NCI-H1048 (cell line): Measurements from ENCODE around the gene CHCHD5.
"Not testable (repeated sequence)": the region's sequence is repeated elsewhere in the genome, so short reads cannot be mapped to it uniquely, and the experiment has no call there.

ENCODE experiments used
- DNase-seq: peaks from one replicate; lab custom pipeline; 2025; lab: John Stamatoyannopoulos, UW

Gene CHCHD5

GRCh38 chr2:112588611-112589045 is 4.2 kb downstream of the CHCHD5 start:
- DNase-seq: no peak

- DNase-seq: no peak
Observed at GRCh38 chr2:112591413-112591812, 7.0 kb downstream of the CHCHD5 start.

DNA sequence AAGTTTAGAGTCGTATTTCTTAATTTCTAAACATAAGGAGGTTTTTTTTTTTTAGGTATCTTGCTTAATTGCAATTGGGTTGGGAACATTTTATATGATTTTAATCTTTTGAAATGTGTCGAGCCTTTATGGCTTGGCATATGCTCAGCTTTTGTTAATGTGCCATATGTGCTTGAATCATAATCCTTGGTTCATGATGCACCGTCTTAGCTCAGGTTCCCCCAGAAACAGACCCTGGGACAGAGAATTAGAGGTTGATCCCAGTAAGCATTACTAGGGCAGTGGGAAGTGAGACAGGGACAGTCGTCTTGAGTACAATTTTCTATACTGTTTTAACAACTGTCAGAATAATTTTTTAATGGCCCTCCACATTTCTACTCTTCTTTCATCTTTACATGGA is 9.3 kb downstream of the CHCHD5 start:
- no peak for DNase-seq

- DNase-seq: no peak
Observed at GRCh38 chr2:112597537-112598322, 13.3 kb downstream of the CHCHD5 start.

- DNase-seq: no peak
Observed at GRCh38 chr2:112600634-112601033, 16.2 kb downstream of the CHCHD5 start.

GRCh38 chr2:112601754-112602153 is 17.3 kb downstream of the CHCHD5 start:
- DNase-seq: no peak

- DNase-seq: no peak
Observed at GRCh38 chr2:112602917-112603316, 18.5 kb downstream of the CHCHD5 start.

DNA sequence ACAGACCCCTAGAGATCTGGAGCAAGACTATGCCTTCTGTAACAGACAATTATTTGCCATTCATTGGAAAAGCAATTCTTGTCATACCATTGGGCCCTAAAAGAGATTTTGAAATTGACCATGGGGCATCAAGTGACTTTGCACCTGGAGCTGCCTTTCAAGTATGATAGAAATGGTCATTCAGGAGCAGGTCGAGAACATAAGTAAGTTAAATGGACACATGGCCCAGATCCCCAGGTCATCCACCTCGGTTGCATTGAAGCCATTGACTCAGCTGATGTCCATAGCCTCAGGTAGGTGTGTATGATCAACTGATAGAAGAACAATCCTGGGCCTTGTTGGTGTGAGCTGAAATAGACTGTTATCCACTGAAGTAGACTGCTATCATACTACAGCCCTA is 19.3 kb downstream of the CHCHD5 start:
- DNase-seq: no peak

- DNase-seq: no peak
Observed at GRCh38 chr2:112604952-112605351, 20.5 kb downstream of the CHCHD5 start.

DNA sequence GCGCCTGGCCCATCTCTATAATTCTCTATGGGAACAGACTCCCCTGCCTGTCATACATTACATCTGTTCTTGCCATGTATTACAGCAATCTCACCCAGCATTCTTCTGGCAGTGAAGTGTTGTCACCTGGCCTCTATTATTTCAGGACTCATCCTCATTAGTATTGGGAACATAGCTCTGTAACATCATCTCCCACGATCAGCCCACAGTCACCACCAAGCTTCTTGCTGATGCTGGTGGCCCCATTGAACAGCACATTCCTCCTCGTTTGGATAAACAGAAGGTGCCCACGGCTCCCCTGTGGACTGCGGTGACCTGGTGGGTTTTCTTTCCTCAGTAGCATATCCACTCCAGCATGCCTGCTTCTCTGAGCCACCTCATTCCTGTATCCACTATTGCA is 21.5 kb downstream of the CHCHD5 start:
- no peak for DNase-seq

DNA sequence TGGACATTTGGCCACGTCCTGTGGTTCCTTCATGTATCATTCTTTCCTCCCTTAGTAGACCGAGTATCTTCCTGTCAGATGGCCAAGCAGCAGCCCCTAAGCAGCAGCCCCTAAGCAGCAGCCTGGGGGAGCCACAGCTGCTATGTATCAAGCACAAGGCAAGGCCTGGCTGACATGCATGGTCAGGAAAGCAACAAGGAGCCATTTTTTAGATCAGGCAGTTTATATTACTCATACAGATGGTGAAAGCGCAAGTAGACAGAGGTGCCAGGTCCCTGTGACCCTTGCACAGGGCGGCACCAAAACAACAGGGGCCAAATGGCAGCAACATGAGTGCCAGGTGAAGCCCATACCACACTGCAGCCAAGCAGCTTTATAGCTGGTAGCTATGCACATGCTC is 22.1 kb downstream of the CHCHD5 start:
- no peak for DNase-seq

DNA sequence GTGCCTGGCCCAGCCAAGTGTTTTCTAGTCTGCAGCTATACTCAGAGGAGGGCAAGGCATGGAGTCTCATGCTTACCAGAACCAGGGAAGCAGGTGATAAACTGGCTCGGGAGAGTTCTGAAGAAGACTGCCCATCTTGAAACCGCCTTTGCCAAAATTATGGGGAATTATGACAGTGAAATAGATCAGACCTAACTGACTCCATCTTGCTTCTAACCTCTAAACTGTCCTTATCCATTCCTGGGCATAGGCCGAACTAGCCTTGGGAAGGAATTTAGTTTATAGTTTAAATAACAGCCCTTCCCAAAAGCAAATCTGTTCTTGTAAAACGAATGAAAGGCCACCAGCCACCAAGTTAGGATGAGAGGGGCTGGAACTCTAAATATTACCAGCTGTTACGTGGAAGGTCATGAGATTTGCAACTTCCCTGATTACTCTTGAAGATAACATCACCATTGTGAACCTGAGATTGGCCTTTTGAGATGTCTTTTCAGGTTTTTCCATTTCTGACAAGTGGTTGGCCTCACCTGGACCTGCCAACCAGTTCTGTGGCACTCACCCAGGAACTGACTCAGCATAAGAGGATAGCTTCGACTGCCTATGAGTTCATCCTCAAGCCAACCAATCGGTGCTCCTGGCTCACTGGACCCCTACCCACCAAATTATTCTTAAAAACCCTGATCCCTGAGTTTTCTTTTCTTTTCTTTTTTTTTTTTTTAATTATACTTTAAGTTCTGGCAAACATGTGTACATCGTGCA is 23.4 kb downstream of the CHCHD5 start:
- DNase-seq: no peak

GRCh38 chr2:112609320-112609719 is 24.9 kb downstream of the CHCHD5 start:
- not testable (repeated sequence) for DNase-seq

GRCh38 chr2:112612283-112612682 is 27.9 kb downstream of the CHCHD5 start:
- DNase-seq: not testable (repeated sequence)

GRCh38 chr2:112614201-112614840 is 29.9 kb downstream of the CHCHD5 start:
- no peak for DNase-seq

DNA sequence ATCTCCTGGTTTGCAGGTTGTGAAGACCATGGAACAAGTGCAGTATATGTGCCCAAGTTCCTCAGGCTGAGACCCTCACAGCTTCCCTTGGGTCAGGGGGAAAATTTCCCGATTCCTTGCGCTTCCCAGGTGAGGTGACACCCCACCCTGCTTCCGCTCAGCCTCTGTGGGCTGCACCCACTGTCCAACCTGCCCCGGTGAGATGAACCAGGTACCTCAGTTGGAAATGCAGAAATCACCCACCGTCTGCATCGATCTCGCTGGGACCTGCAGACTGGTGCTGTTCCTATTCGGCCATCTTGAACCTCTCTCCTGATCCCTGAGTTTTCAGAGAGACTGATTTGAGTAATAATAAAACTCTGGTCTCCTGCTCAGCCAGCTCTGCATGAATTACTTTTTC is 30.6 kb downstream of the CHCHD5 start:
- DNase-seq: no peak

GRCh38 chr2:112615798-112616197 is 31.4 kb downstream of the CHCHD5 start:
- not testable (repeated sequence) for DNase-seq

- DNase-seq: no peak
Observed at GRCh38 chr2:112618383-112618782, 34.0 kb downstream of the CHCHD5 start.

GRCh38 chr2:112621790-112622527 is 37.5 kb downstream of the CHCHD5 start:
- no peak for DNase-seq

GRCh38 chr2:112622528-112622849 is 38.1 kb downstream of the CHCHD5 start:
- no peak for DNase-seq

DNA sequence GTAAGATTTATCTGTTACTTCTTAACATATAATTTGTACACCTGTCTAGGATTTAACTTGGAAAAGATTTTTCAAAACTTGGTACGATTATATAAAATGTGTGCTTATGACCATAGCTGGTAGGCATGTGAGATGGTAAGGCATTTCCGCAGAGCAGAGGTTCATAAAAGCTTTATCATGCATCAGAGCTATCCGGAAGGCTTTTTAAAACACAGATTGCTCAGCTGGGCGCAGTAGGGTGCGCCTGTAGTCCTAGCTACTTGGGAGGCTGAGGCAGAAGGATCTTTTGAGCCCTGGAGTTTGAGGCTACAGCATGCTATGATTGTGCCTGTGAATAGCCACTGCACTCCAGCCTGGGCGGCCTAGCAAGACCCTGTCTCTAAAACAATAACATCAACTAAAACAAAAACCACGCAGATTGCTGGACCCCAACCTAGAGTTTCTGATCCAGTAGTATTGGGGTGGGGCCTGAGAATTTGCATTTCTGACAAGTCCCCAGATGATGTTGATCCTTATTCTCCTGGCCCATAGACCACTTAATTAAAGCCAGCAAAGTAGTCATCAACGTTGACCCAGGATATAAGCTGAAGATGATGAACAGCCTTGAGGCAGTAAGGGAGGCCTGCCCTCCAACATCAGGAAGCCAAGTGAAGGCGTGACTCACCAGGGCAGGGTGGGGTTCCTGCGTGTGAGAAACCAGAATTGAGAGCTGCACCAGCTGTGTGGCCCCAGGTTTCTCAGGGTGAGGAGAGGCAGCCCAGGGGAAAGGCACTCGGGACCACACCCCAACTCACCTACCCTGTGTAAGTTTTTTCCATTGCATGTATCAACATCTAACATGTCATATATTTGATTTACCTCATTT is 39.7 kb downstream of the CHCHD5 start:
- DNase-seq: no peak
